NCI-H748 treated with DMSO at 0.1 percent for 48 hours (cell line): ENCODE data around the gene GREB1.
A peak's percentile ranks its signal among the peaks of the same experiment; 100 is the strongest.

Experiments used
- DNase-seq: peaks from one replicate; lab custom pipeline; 2025; lab: John Stamatoyannopoulos, UW

The GREB1 gene

GRCh38 chr2:11665510-11666362 is 131.9 kb downstream of the GREB1 start:
- no peak for DNase-seq

DNA sequence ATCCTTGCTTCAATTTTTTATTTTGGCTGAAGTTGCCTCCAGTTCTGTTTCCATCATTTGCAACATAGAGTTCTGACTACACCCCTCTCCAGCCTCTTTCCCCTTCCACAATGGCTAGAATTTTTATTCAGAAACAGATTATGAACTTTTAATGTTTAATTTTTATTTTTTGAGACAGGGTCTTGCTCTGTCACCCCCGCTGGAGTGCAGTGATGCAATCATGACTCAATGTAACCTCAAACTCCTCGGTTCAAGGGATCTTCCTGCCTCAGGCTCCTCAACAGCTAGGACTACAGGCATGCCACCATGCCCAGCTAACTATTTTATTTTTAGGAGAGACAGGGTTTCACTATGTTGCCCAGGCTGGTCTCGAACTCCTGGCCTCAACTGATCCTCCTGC is 133.3 kb downstream of the GREB1 start:
- DNase-seq: no peak

DNA sequence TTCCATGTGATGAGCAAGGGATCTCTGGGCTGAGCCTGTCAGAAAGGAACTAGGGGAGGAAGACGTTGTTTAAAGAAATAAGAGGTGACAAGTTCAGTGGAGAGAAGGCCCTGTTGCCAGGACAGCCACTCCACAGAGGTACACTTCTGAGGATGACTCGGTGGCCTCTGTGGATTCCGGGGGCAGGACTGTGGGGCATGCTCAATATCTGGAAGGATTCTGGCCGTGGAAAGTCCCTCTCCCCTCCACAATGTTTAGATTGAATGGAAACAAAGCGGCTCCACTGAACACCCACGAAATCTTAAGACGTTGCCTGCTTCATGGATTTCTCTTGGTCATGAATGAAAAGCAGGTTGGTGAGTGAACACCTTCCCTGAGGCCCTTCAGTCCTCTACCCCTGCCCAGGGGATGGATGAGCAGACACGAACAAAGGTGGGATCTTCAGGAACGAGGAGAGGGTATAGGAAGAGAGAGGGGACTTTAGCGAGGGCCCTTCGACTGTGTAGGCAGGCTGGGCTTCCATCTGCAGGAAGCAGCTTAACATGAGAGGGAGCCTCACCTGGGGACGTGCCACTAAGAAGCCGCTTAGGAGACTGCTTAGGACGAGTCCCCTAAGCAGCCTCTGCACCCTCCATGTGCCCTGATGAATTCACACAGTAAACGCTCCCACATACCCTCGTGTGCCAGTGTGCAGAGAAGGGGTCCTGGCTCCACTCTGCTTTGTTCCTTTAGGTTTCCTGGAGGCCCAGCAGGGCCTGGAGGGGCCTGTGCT is 134.2 kb downstream of the GREB1 start:
- no peak for DNase-seq

- no peak for DNase-seq
Observed at GRCh38 chr2:11669454-11670291, 135.8 kb downstream of the GREB1 start, which contains the start of gene NTSR2. NTSR2 (minus strand) TSS chr2:11670195; CDS start chr2:11670129, 66 bp downstream.

- DNase-seq: no peak
Observed at GRCh38 chr2:11672407-11672806, 138.6 kb downstream of the GREB1 start.

- DNase-seq: no peak
Observed at GRCh38 chr2:11674983-11675382, 141.1 kb downstream of the GREB1 start.

GRCh38 chr2:11675423-11676112 is 141.7 kb downstream of the GREB1 start:
- DNase-seq: no peak

- no peak for DNase-seq
Observed at GRCh38 chr2:11676640-11677039, 142.8 kb downstream of the GREB1 start.

- DNase-seq: no peak
Observed at GRCh38 chr2:11677136-11678055, 143.6 kb downstream of the GREB1 start.

- DNase-seq: no peak
Observed at GRCh38 chr2:11678306-11678960, 144.6 kb downstream of the GREB1 start.

DNA sequence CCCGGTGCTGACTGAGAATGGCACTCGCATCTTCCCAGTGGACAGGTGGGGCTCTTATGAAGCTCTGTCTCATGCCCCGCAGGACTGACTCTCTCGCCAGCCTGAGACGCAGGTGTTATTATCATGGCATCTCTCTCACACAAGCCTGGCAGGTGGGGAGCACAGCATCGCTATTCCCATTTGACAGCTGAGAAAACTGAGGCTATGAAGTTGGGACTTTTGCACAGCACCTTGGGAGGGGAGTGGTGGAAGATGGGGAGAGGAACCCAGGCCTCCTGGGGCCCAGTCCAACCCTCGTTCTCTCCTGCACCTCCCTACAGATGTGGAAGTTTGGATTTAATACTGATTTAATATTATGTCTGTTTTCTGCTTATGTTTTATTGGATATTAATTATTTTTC is 145.2 kb downstream of the GREB1 start:
- DNase-seq: no peak

DNA sequence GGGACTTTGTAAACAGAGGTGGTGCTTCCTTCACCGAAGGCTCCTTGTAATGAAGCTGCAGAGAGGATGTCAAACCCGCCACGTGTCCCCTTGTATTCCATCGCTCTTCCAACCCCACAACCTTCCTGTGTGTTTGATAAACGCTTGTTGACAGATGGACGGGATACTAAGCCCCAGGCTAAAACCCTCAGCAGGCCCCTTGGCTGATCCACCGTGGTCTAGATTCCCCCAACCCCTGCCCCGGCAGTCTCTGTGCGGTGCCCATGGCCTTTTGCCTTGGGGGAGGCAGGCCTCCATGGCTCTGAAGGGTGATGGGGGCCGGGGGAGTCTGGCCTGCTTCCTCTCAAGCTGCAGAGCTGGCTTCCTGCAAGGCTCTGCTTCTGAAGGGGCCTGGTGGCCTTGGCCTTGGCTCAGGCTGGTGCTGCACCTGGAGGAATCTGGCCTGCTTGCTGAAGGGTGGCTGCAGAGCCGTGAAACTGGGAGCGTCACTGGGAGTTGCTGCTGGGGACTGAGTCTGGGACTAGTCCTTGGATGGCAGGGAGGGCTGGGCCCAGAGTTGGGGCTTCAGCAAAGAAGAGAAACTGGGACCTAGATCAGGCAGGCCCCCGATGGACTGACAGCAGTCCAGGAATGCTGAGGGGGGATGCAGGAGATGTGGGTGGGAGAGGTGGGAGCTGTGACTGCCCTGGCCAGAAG is 145.8 kb downstream of the GREB1 start:
- no peak for DNase-seq

GRCh38 chr2:11680182-11680900 is 146.5 kb downstream of the GREB1 start:
- no peak for DNase-seq

GRCh38 chr2:11680901-11681721 is 147.3 kb downstream of the GREB1 start:
- DNase-seq: no peak

- peak; percentile 15 for DNase-seq
Observed at GRCh38 chr2:11681722-11682589, 148.1 kb downstream of the GREB1 start.

- no peak for DNase-seq
Observed at GRCh38 chr2:11682590-11682915, 148.7 kb downstream of the GREB1 start.

- no peak for DNase-seq
Observed at GRCh38 chr2:11683476-11683875, 149.6 kb downstream of the GREB1 start.
